GM12878 (cell line): ENCODE measurements around the gene NPRL2. TPM values are rescaled to one million over a fixed set of nuclear protein-coding genes. Genes with fewer than 3 reads are reported as not detected.

Experiments used
- IRF4 ChIP-seq: IDR thresholded peaks from 2 replicates; pipeline ENCODE4 v1.6.1; 2011; ENCODE audit warnings: low read depth, low read length
- MTA2 ChIP-seq: fragments of 450-650 bp; IDR thresholded peaks from 2 replicates; pipeline ENCODE4 v1.6.1; 2016; ENCODE audit warnings: low read depth, mild to moderate bottlenecking, moderate library complexity
- PML ChIP-seq: IDR thresholded peaks from 2 replicates; pipeline ENCODE4 v1.6.1; 2012; ENCODE audit warnings: low read length, inconsistent platforms
- POLR2AphosphoS5 ChIP-seq: IDR thresholded peaks from 2 replicates; pipeline ENCODE4 v1.6.1; 2011; ENCODE audit warnings: mild to moderate bottlenecking, low read length, inconsistent platforms
- PRDM15 ChIP-seq: fragments of 450-650 bp; formaldehyde crosslinking; IDR thresholded peaks from 2 replicates; pipeline ENCODE4 v1.4.0; 2020; ENCODE audit warnings: mild to moderate bottlenecking, moderate library complexity
- RUNX3 ChIP-seq: IDR thresholded peaks from 2 replicates; pipeline ENCODE4 v1.6.1; 2012; ENCODE audit warnings: low read length, inconsistent platforms
- SKIL ChIP-seq: fragments of 450-650 bp; IDR thresholded peaks from 2 replicates; pipeline ENCODE4 v1.6.1; 2017; ENCODE audit warnings: mild to moderate bottlenecking, low read depth, inconsistent platforms; ENCODE audit not compliant: poor library complexity, severe bottlenecking
- TBL1XR1 ChIP-seq: IDR thresholded peaks from 2 replicates; pipeline ENCODE4 v1.6.1; 2012; ENCODE audit warnings: low read depth, low read length, improper control_type of control experiment
- polyA plus RNA-seq, 11 experiments: library from polyadenylated mRNA; depleted of rRNA in 4 of 11; unstranded in 6 of 11; stranded (reverse) in 5 of 11; fragments of >200 nt; fragmentation: Nextera tagmentation in 4 of 11; fragmentation: Illumina TruSeq in 1 of 11; extraction: Ambion mirVana in 4 of 11; extraction: Trizol in 1 of 11; gene quantifications; 1 replicate in 1 of 11; 2 replicates in 10 of 11; pipeline versions ENCODE4 v1.2.1 to v1.2.3, GENCODE V29; 2011 to 2016; ENCODE audit warnings: inconsistent platforms in 2 of 11, missing spikeins in 2 of 11, low read depth in 1 of 11
- total RNA-seq, 4 experiments: library from RNA; depleted of rRNA in 3 of 4; stranded (reverse); fragments of >200 nt in 3 of 4; fragmentation: Illumina TruSeq in 1 of 4; extraction: Trizol in 1 of 4; gene quantifications; 2 replicates each; pipeline versions ENCODE4 v1.2.1 to v1.2.3, GENCODE V29; 2013 to 2021

NPRL2 gene
- total and polyA plus RNA-seq, 10 of the 15 experiments (the other 5 are each of a cell fraction or from before 2014, with no cell fraction given), result 17.8 to 54.2 (median 32.9) TPM

GRCh38 chr3:50333744-50334328 is 16.7 kb downstream of the NPRL2 start (continued):
- TF ChIP-seq PRDM15 (CRISPR knock-in tag), result no peak
- no peak for TF ChIP-seq PML
- TF ChIP-seq POLR2AphosphoS5, result no peak
- TF ChIP-seq SKIL, result no peak
- no peak for TF ChIP-seq IRF4
- TF ChIP-seq MTA2, result no peak
- TF ChIP-seq RUNX3, result no peak
- TF ChIP-seq TBL1XR1, result no peak
